Activated effector memory CD4-positive, alpha-beta T cell treated with Interleukin-2 at 50 U/mL for 16 hours (primary cell): ENCODE measurements around the gene CEP120.

Experiments used
- DNase-seq: peaks from one replicate; pipeline ENCODE4 v3.0.0-alpha.2; 2020

The CEP120 gene

DNA sequence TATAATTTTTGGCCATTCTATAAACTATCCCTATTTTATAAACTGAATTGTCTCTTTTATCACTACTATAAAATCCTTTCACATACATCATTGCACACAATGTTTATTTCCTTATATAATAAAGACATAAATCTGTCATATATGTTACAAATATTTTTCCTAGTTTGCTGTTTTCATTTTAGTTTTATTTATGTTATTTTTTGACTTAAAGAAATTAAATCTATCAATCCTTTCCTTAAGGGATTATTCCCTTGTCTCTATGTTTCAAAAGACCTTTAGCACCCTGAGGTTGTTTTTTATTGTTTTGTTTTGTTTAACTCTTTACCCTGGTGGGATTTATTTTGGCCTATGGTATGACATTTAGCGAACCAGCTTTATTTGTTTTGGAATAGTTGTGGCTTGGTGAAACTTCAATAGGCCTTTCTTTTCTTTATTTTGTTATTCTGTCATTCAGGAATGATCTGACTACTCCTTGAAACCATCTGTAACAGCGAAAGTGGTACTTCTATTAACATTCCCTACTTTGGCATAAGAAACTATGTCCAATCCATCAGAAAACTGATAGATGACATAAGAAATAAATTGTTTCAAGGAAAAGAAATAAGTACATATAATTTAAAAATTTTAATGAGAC lies 125.9 kb downstream of the CEP120 start:
- no peak for DNase-seq
